Measurements from ENCODE around the gene LRRC71.

LRRC71 gene

DNA sequence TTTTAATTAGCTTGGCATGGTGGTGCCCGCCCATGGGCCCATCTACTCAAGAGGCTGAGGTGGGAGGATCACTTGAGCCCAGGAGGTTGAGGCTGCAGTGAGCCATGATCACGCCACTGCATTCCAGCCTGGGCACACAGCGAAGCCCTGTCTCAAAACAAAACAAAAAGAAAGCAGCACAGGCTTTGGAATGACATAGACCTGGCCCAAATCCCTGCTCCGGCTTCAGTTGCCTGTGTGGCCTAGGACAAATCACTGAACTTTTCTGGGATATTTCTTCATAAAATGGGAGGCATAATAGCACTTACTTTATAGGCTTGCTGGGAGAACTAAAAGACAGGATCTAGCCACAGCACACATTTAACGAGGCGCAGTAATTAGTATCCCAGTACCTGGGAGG is 24.5 kb upstream of the LRRC71 start:
- TF ChIP-seq, protein P1, sequence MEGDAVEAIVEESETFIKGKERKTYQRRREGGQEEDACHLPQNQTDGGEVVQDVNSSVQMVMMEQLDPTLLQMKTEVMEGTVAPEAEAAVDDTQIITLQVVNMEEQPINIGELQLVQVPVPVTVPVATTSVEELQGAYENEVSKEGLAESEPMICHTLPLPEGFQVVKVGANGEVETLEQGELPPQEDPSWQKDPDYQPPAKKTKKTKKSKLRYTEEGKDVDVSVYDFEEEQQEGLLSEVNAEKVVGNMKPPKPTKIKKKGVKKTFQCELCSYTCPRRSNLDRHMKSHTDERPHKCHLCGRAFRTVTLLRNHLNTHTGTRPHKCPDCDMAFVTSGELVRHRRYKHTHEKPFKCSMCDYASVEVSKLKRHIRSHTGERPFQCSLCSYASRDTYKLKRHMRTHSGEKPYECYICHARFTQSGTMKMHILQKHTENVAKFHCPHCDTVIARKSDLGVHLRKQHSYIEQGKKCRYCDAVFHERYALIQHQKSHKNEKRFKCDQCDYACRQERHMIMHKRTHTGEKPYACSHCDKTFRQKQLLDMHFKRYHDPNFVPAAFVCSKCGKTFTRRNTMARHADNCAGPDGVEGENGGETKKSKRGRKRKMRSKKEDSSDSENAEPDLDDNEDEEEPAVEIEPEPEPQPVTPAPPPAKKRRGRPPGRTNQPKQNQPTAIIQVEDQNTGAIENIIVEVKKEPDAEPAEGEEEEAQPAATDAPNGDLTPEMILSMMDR (IDR thresholded peaks at IDR 0.05; ENCODE audit: insufficient read depth, low read length, poor library complexity, severe bottlenecking): no peak
- H3K36me3 ChIP-seq (ENCODE audit: control insufficient read depth, insufficient read depth, low read length): no peaks in the 10 kb centered on the region
- H3K27me3 ChIP-seq (replicated peaks; ENCODE audit: control insufficient read depth, insufficient read depth, low read length): peaks cover 6% of the 10 kb centered on the region
- DNase-seq (ENCODE audit: extremely low read depth, insufficient read length): no peak
- H3K4me3 ChIP-seq (replicated peaks; ENCODE audit: low read depth, low read length): no peak overlapping the region

- no peaks in the 10 kb centered on the region for H3K36me3 ChIP-seq (ENCODE audit: control insufficient read depth, insufficient read depth, low read length)
- no peak for DNase-seq (ENCODE audit: extremely low read depth, insufficient read length)
- H3K27me3 ChIP-seq (replicated peaks; ENCODE audit: control insufficient read depth, insufficient read depth, low read length): peaks cover 6% of the 10 kb centered on the region
- TF ChIP-seq, protein P1 (IDR thresholded peaks at IDR 0.05; ENCODE audit: insufficient read depth, low read length, poor library complexity, severe bottlenecking): no peak
- H3K4me3 ChIP-seq (replicated peaks; ENCODE audit: low read depth, low read length): no peak overlapping the region
These were observed 23.9 kb upstream of the LRRC71 start for GRCh38 chr1:156896490-156897033.

DNA sequence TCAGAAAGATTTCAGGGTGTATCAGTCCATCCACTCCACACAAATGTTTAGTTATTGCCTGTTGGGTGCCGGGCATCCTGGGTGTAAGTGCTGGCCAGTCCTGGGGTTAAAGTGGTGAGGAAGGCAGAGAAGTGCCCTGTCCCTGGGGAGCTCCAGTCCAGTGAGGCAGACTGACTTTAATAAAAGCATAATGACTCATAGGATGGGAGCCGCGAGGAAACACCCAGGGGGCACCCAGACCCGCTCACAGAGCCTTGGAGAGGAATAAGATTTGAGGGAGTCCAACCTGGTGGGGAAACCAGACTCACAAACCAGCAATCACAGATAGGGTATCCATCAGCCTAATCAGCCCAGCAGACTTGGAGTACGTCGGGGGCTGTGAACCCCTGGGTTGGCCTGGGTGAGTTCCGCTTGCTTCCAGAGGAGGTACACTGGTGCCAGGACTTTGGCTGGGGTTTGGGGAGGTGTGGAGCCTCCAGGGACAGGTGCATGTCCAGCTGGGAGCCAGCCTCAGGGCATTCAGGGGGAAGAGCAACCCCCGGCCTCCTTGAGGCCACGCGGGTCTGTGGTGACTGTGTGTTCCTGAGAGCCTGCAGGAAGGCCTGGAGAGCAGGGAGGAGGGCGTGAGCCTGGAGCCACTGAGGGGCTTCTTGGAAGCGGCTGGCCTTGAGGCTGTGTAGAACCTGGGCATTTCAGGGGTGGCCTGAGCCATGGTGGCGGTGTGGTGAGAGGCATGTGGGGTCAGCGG is 23.2 kb upstream of the LRRC71 start:
- peaks cover 7% of the 10 kb centered on the region for H3K27me3 ChIP-seq (replicated peaks; ENCODE audit: control insufficient read depth, insufficient read depth, low read length)
- H3K36me3 ChIP-seq (ENCODE audit: control insufficient read depth, insufficient read depth, low read length): no peaks in the 10 kb centered on the region
- DNase-seq (ENCODE audit: extremely low read depth, insufficient read length): no peak
- TF ChIP-seq, protein P1 (IDR thresholded peaks at IDR 0.05; ENCODE audit: insufficient read depth, low read length, poor library complexity, severe bottlenecking): no peak
- no peak overlapping the region for H3K4me3 ChIP-seq (replicated peaks; ENCODE audit: low read depth, low read length)

GRCh38 chr1:156898161-156898566 is 22.3 kb upstream of the LRRC71 start:
- TF ChIP-seq, protein P1 (IDR thresholded peaks at IDR 0.05; ENCODE audit: insufficient read depth, low read length, poor library complexity, severe bottlenecking): no peak
- no peaks in the 10 kb centered on the region for H3K36me3 ChIP-seq (ENCODE audit: control insufficient read depth, insufficient read depth, low read length)
- H3K4me3 ChIP-seq (replicated peaks; ENCODE audit: low read depth, low read length): no peak overlapping the region
- no peak for DNase-seq (ENCODE audit: extremely low read depth, insufficient read length)
- peaks cover 6% of the 10 kb centered on the region for H3K27me3 ChIP-seq (replicated peaks; ENCODE audit: control insufficient read depth, insufficient read depth, low read length)

DNA sequence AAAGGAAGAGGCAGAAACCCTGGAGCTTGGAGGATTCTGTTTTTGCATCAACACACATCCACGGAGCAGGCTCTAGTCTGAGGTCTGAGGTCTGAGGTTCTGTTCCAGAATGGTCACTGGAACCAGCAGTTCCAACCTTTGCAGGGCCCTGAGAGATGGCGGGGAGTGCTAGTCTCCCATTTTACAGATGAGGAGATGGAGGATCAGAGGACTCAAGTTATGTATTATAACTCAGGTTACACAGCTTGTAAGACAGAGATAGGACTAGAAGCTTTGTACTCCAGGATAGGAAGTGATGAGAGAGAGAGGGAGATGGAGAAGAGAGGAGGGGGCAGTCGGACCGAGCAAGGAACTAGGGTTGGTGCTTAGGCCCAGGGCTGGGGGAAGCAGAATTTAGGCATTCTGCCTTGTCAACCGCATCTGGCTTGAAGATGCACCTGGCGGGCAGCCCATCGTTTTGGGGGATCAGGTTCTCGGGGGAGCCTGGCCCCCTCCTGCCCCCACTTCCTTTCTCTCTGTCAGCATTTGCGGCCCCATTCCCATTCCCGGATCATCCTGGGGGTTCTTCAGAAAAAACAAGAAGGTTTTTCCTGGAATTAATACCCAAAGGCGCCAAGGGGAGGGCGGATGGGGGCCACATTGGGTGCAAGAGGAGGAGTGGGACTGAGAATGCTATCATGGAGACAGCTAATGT is 21.3 kb upstream of the LRRC71 start:
- no peaks in the 10 kb centered on the region for H3K36me3 ChIP-seq (ENCODE audit: control insufficient read depth, insufficient read depth, low read length)
- no peak for DNase-seq (ENCODE audit: extremely low read depth, insufficient read length)
- TF ChIP-seq, protein P1 (IDR thresholded peaks at IDR 0.05; ENCODE audit: insufficient read depth, low read length, poor library complexity, severe bottlenecking): no peak
- peaks cover 3% of the 10 kb centered on the region for H3K27me3 ChIP-seq (replicated peaks; ENCODE audit: control insufficient read depth, insufficient read depth, low read length)
- H3K4me3 ChIP-seq (replicated peaks; ENCODE audit: low read depth, low read length): no peak overlapping the region
